NCI-H2107 (cell line): ENCODE results near the gene GOLGA8T.
"Not testable (repeated sequence)": the region's sequence is repeated elsewhere in the genome, so short reads cannot be mapped to it uniquely, and the experiment has no call there.

Source experiments
- DNase-seq: peaks from one replicate; lab custom pipeline; 2025; lab: John Stamatoyannopoulos, UW

Gene GOLGA8T, protein sequence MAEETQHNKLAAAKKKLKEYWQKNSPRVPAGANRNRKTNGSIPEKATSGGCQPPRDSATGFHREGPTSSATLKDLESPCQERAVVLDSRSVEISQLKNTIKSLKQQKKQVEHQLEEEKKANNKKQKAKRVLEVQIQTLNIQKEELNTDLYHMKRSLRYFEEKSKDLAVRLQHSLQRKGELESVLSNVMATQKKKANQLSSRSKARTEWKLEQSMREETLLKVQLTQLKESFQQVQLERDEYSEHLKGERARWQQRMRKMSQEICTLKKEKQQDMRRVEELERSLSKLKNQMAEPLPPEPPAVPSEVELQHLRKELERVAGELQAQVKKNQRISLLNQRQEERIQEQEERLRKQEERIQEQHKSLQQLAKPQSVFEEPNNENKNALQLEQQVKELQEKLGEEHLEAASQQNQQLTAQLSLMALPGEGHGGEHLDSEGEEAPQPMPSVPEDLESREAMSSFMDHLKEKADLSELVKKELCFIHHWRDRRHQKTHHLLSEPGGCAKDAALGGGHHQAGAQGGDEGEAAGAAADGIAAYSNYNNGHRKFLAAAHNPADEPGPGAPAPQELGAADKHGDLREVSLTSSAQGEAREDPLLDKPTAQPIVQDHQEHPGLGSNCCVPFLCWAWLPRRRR

DNA sequence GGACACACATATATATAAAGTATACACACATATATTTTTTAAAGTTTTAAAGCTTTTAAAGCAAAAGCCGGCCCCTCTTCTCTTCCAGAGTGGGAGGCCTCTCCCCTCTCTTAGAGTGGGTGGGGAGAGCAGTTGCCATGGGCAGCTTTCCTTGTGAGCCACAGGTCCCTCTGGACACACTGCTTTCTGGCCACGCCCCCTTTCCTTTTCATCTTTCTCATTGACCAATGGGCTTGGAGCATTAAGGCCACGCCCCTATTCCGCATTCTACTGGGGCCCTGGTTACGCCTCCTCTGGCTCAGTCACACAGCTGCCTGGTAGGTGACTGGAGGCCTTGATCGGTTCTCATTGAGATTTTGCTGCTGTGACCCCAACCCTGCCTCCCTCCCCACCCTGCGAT lies at the start of gene GOLGA8T:
GOLGA8T (plus strand) TSS at position 301 of the 400 bp plus-strand sequence; CDS start at position 399, 98 bp downstream.
- not testable (repeated sequence) for DNase-seq

GRCh38 chr15:30097827-30098226 lies 37.0 kb upstream of the GOLGA8T start:
- not testable (repeated sequence) for DNase-seq

DNA sequence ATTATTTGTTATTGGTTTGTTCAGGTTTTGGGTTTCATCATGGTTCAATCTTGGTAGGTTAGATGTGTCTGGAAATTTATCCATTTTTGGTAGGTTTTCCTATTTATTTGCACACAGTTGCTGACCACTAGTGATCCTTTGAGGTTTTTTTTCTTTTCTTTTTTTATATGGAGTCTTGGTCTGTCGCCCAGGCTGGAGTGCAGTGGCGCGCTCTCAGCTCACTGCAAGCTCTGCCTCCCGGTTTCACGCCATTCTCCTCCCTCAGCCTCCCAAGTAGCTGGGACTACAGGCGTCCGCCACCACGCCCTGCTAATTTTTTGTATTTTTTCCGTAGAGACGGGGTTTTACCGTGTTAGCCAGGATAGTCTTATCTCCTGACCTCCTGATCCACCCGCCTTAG lies 32.0 kb upstream of the GOLGA8T start:
- DNase-seq: not testable (repeated sequence)

DNA sequence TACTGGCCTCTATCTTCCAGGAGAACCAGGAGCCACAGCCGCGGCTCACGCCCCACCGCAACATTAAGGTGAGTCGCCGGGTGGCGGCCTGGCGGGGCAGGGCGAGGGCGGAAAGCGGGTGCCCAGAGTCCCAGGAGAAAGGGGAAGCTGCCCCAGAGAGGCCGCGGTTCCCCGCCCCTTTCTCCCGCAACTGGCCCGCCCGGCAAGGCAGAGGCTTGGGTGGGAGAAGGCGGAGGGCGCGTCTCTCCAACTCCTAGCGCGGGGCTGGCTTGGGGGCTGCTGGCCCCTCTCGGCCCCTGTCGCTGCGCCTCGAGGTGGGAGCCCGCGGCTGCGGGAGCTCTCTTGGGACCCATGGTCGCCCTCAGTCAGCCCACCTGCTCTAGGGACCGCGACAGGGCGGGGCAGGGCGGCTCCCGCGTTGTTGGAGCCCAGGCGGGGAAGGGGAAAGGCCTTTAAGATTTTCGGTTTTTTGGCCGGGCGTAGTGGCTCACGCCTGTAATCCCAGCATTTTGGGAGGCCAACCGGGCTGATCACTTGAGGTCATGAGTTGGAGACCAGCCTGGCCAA lies 30.8 kb upstream of the GOLGA8T start:
- not testable (repeated sequence) for DNase-seq

- not testable (repeated sequence) for DNase-seq
Measured at GRCh38 chr15:30110591-30110990, 24.3 kb upstream of the GOLGA8T start.

DNA sequence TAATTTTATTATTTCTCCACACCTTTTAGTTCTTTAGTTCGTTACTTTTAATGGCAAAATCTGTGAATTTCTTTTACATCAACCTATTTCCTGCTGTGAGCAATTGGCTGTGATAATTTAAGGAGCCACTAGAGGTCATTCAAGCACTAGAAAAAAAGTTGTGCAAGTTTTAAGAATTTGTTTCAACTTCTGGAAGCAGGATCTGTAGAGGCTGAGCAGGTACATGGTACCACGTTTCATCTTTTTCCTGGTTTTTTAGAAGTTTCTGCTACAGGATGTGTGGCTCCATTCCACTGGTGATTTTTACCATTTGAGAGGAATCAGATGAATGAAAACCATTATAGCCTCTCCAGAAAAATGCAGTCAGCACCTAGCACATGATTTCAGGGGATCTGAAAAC lies 4.8 kb upstream of the GOLGA8T start:
- DNase-seq: not testable (repeated sequence)

DNA sequence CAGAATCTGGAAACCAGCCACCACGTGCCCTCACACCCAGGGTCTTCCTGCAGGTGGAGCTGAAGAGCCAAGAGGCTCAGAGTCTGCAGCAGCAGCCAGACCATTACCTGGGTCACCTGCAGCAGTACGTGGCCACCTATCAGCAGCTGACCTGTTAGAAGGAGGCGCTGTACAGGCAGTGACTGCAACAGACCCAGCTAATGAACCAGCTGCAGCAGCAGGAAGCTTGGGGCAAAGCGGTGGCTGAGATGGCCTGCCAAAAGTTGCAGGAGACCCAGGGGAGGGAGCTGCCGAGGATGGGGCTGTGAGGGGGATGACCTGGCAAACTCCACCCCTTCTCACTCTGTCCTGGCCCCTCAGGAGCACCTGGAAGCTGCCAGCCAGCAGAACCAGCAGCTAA lies 8.4 kb downstream of the GOLGA8T start:
- DNase-seq: not testable (repeated sequence)

- not testable (repeated sequence) for DNase-seq
Measured at GRCh38 chr15:30149891-30150290, 15.0 kb downstream of the GOLGA8T start.

DNA sequence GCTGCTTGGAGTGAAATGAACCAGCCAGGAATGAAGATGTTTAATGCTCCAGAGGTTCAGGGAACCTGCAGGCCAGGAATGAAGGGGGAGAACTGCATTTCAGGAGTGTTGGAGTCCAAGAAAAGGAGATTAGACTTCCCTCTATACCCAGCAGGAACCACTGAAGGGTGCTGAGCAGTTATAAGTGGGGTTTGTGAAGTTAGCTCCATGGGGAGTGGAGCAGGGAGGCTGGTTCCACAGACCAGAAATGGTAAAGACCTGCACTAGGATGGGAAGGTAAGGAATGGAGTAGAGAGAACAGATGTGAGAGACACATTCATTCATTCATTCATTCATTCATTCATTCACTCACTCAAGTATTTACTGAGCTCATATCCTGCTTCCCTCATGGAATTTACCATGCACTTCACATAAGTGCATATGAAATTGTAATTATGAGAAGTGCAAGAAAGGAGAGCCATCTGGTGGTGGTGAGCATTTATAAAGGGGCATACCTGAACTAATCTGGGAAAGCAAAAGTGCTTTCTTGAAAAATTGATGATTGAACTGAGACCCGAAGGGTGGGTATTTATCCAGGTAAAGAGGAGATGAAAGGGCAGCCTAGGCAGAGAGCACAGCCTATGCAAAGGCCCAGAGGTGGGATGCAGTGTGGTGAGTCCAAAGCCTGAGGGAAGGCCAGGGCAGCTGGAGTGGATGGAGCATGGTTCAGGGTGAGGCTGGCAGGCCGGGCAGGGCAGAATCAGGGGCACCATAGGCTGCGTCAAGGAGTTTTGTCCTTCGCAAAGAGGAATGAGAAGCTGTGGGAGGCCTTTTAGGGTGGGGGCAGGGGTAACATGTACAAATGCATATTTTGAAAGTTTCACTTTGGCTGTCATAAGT lies 27.9 kb downstream of the GOLGA8T start:
- DNase-seq: not testable (repeated sequence)

GRCh38 chr15:30163759-30164158 lies 28.9 kb downstream of the GOLGA8T start:
- not testable (repeated sequence) for DNase-seq

- not testable (repeated sequence) for DNase-seq
Measured at GRCh38 chr15:30164257-30164656, 29.4 kb downstream of the GOLGA8T start.

GRCh38 chr15:30167403-30167802 lies 32.6 kb downstream of the GOLGA8T start:
- not testable (repeated sequence) for DNase-seq

DNA sequence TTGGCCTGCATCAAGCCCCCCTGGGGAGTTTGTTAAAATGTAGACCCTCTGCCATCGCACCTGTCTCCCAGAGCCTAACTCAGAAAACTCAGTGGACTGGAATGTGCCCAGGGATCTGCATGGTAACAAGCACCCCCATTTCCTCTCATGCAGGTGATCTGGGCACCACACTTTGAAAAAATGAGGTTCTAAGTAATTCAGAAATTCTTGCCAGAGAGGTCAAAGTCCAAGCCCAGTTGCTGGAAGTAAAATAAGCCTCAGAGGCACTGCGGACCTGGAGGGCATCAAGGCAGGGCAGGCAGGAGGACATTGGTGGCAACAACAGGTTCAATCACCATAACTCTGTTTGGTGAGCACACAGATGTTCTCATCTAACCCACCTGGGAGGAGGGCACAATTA lies 33.0 kb downstream of the GOLGA8T start:
- not testable (repeated sequence) for DNase-seq

DNA sequence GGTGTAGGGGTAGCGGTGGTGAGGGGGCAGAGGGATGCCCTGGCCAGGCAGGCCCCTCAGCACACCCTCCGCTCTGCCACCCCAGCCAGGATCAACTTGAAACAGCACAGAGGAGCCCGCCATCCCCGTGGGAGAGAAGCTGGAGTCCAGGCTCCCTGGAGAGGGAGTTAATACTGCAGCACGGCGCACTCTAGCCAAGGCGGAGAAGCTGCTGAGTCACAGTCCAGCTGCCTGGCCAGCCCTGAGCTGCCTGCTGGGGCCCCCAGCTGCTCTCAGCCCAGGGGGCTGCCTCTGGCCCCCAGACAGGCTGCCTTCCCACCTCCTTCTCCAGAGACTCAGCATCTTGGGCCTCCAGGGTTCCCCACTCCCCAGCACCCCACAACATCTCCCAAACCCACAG lies 36.6 kb downstream of the GOLGA8T start:
- DNase-seq: not testable (repeated sequence)

- not testable (repeated sequence) for DNase-seq
Measured at GRCh38 chr15:30173041-30173608, 38.3 kb downstream of the GOLGA8T start.

GRCh38 chr15:30175291-30175690 lies 40.4 kb downstream of the GOLGA8T start:
- DNase-seq: not testable (repeated sequence)

DNA sequence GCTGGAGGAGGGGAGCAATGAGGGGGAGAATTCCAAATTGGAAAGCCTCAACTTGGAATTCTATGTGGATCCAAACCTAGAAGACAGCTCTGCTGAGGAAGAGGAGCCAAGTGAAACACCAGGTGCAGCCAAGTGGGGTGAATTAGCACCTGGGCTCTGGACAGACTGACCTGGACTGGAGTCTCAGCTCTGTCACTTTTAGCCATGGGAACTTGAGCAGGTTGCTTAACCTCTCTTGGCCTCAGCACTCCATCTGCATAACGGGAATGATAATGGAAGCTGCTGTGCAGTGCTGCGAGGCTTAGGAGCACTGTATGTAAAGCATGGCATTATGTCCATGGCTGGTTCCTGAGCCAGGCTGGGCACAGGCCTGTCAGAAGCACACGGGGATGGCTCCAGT lies 41.8 kb downstream of the GOLGA8T start:
- DNase-seq: not testable (repeated sequence)

GRCh38 chr15:30179814-30180213 lies 45.0 kb downstream of the GOLGA8T start:
- not testable (repeated sequence) for DNase-seq

DNA sequence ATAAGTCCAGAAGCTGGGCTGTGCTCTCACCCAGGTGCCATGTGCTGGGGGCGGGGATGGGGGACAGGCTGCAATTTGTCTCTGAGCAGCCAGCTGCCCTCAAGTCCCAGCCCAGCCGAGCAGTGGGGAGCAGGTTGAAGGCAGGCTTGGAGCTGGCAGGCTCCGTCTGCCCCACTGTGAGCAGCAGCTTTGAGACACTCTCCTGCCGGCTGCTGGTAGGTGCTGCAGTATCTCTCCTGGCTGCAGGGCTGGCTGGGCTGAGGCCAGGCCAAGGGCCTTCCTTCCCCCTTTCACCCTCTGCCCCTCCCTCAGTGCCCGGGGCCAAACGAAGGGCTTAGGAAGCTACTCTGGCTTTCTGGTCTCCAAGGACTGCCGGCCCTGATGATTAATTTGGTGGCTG lies 50.6 kb downstream of the GOLGA8T start:
- not testable (repeated sequence) for DNase-seq

DNA sequence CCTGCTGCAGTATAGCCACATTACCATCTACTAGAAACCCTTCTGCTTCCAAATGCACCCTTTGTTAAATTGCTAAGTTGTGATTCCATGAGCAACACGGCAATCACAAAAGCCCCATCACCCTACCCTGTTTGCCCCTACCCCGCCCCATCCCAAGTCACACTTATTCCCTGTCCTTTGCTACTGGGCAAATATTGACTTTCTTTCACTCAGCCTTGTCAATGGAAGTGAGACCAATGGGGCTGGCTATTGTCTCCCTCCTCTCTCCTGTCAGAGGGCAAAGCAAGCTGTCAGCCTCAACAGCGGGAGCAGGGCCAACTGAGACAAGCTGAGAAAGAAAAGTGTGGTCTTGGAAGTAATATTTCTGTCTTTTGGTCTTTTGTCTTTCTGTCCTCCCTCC lies 52.6 kb downstream of the GOLGA8T start:
- DNase-seq: not testable (repeated sequence)

DNA sequence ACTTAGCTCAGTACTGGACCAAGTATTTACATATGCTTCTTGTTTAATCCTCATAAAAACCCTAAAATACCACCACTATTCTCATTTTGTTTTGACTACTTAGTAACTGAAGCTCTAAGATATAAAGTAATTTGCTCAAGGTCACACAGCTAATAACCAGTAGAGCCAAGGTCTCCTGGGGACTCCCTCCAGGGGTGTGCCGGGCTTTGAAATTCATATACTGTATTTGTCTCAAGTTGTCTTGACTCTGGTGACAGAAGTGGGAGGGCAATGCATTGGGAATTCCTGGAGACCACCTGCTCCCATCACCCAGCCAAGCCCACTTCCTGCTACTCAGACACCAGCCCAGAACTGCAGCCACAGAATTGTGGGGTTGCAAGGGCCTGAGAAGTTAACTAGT lies 54.9 kb downstream of the GOLGA8T start:
- not testable (repeated sequence) for DNase-seq
